ENCODE measurements around the gene HLA-DRB5.

The HLA-DRB5 gene

GRCh38 chr6:32565511-32565910, 35.4 kb upstream of the HLA-DRB5 start:
- Histone ChIP-seq H3K9ac (ENCODE audit: low read depth, low read length) (no peak overlapping the region), H3K79me2 (ENCODE audit: insufficient read depth, low read length) (no peaks in the 10 kb centered on the region), H3K27me3 (ENCODE audit: insufficient read depth, low read length, poor library complexity) (no peaks in the 10 kb centered on the region), H3K4me2 (ENCODE audit: insufficient read depth, low read length) (no peak overlapping the region), H3K4me3 (ENCODE audit: low read depth in 1 of 2, low read length in 2 of 2) (no peak overlapping the region), H3K9me3 (ENCODE audit: insufficient read depth, low read length, severe bottlenecking) (no peaks in the 10 kb centered on the region), H2AFZ (ENCODE audit: low read depth, low read length) (no peak overlapping the region), H3K36me3 (ENCODE audit: insufficient read depth, low read length) (no peaks in the 10 kb centered on the region), H3K27ac (ENCODE audit: low read length) (no peak overlapping the region), H4K20me1 (ENCODE audit: insufficient read depth, low read length) (no peaks in the 10 kb centered on the region), H3K4me1 (ENCODE audit: insufficient read depth, low read length) (no peaks in the 10 kb centered on the region)
- ATAC-seq (ENCODE audit: insufficient read depth, low read depth) (no peak), DNase-seq (no peak)
- TF ChIP-seq EZH2 (IDR thresholded peaks at IDR 0.05; ENCODE audit: borderline replicate concordance, low read depth, low read length, severe bottlenecking) (no peak), CTCF (IDR thresholded peaks at IDR 0.05; ENCODE audit: borderline replicate concordance, extremely low read depth, low read length, poor library complexity, severe bottlenecking) (no peak)

GRCh38 chr6:32562940-32563339, 32.9 kb upstream of the HLA-DRB5 start:
- no peak overlapping the region for H3K9ac ChIP-seq (ENCODE audit: low read depth, low read length)
- DNase-seq (no peak), ATAC-seq (ENCODE audit: insufficient read depth, low read depth) (no peak)
- no peak overlapping the region for H2AFZ ChIP-seq (ENCODE audit: low read depth, low read length)
- no peaks in the 10 kb centered on the region for H3K27me3 ChIP-seq (ENCODE audit: insufficient read depth, low read length, poor library complexity)
- H3K9me3 ChIP-seq (ENCODE audit: insufficient read depth, low read length, severe bottlenecking): no peaks in the 10 kb centered on the region
- no peaks in the 10 kb centered on the region for H3K79me2 ChIP-seq (ENCODE audit: insufficient read depth, low read length)
- H3K27ac ChIP-seq (ENCODE audit: low read length): no peak overlapping the region
- H3K36me3 ChIP-seq (ENCODE audit: insufficient read depth, low read length): no peaks in the 10 kb centered on the region
- H3K4me1 ChIP-seq (ENCODE audit: insufficient read depth, low read length): no peaks in the 10 kb centered on the region
- H4K20me1 ChIP-seq (ENCODE audit: insufficient read depth, low read length): no peaks in the 10 kb centered on the region
- no peak overlapping the region for H3K4me3 ChIP-seq (ENCODE audit: low read depth in 1 of 2, low read length in 2 of 2)
- TF ChIP-seq EZH2 (IDR thresholded peaks at IDR 0.05; ENCODE audit: borderline replicate concordance, low read depth, low read length, severe bottlenecking) (no peak), CTCF (IDR thresholded peaks at IDR 0.05; ENCODE audit: borderline replicate concordance, extremely low read depth, low read length, poor library complexity, severe bottlenecking) (no peak)
- H3K4me2 ChIP-seq (ENCODE audit: insufficient read depth, low read length): no peak overlapping the region

GRCh38 chr6:32559747-32560146, 29.7 kb upstream of the HLA-DRB5 start:
- TF ChIP-seq CTCF (IDR thresholded peaks at IDR 0.05; ENCODE audit: borderline replicate concordance, extremely low read depth, low read length, poor library complexity, severe bottlenecking): no peak
- no peak for TF ChIP-seq EZH2 (IDR thresholded peaks at IDR 0.05; ENCODE audit: borderline replicate concordance, low read depth, low read length, severe bottlenecking)
- ATAC-seq (ENCODE audit: insufficient read depth, low read depth) (no peak), DNase-seq (no peak)
- no peak overlapping the region for H3K4me3 ChIP-seq (ENCODE audit: low read depth in 1 of 2, low read length in 2 of 2)
- H3K9ac ChIP-seq (ENCODE audit: low read depth, low read length): no peak overlapping the region
- H3K4me1 ChIP-seq (ENCODE audit: insufficient read depth, low read length): no peaks in the 10 kb centered on the region
- H3K27me3 ChIP-seq (ENCODE audit: insufficient read depth, low read length, poor library complexity): no peaks in the 10 kb centered on the region
- H2AFZ ChIP-seq (ENCODE audit: low read depth, low read length): no peak overlapping the region
- H3K27ac ChIP-seq (ENCODE audit: low read length): no peak overlapping the region
- no peaks in the 10 kb centered on the region for H3K36me3 ChIP-seq (ENCODE audit: insufficient read depth, low read length)
- H3K9me3 ChIP-seq (ENCODE audit: insufficient read depth, low read length, severe bottlenecking): no peaks in the 10 kb centered on the region
- no peak overlapping the region for H3K4me2 ChIP-seq (ENCODE audit: insufficient read depth, low read length)
- H4K20me1 ChIP-seq (ENCODE audit: insufficient read depth, low read length): no peaks in the 10 kb centered on the region
- H3K79me2 ChIP-seq (ENCODE audit: insufficient read depth, low read length): no peaks in the 10 kb centered on the region

All from DND-41 (cell line).